SK-N-SH treated with all-trans-retinoic acid at 6 μM for 48 hours (cell line): ENCODE measurements around the gene CASZ1.

Experiments used
- PPARA ChIP-seq: fragments of 250-450 bp; sonication (Bioruptor Pico); IDR thresholded peaks from 2 replicates; pipeline ENCODE4 v1.5.0; 2020; ENCODE audit warnings: mild to moderate bottlenecking, borderline replicate concordance
- ZFP3 ChIP-seq: fragments of 250-450 bp; sonication (Bioruptor Pico); IDR thresholded peaks from 2 replicates; pipeline ENCODE4 v1.5.0; 2020; ENCODE audit warnings: mild to moderate bottlenecking, moderate library complexity
- ZNF70 ChIP-seq: fragments of 450-650 bp; formaldehyde crosslinking; IDR thresholded peaks from 2 replicates; pipeline ENCODE4 v1.5.0; 2020; ENCODE audit warnings: mild to moderate bottlenecking, moderate library complexity
- TF ChIP-seq, protein P1 (sequence below): fragments of 250-450 bp; sonication (Bioruptor Pico); IDR thresholded peaks from 2 replicates; pipeline ENCODE4 v1.5.0; 2020; ENCODE audit warnings: mild to moderate bottlenecking, moderate library complexity

DNA sequence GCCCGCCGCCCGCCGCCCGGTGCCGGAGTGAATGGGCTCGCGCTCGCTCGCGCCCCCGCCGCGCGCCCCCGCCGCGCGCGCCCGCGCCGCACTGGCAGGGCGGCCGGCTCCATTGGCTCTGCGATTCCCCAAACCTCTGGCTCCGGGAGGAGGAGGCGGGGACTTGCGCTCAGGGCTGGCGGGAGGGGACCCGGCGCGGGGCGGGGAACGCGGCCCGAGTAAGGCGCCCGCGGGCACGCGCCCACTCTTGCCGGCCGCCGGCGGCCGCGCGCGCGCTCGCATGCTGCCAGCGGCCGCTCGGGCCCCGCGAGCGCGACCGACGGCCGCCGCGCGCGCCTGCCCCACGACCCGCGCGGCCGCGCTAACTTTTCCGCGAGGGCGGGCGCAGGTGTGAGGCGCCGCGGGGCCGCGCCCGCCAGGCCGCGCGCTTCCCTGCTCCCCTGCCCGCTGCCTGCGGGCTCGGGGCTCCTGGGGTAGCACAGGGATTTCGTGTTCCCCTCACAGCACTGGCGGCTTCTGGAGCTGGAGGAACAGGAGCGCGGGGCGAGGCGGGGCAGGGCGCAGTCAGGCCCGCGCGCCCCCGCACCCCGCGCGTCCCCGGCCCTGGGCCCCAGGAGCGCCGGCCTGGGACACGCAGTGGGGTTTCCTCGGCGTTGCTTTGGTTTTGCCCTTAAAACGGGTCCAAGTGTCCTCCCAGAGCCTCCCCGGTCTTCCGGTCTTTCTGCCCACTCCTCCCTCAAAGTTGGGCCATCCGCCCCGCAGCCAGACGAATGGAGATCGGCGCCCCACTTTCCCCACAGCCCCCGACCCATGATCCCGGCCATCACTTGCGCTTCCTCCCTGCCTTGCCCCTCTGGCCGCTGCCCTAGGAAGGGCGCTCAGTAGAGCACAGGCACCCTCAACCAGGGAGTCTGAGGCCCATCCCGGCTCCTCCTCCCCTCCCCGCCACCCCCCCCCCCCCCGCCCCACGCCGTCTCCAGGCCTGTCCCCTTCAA, 101.5 kb downstream of the CASZ1 start:
- TF ChIP-seq, protein P1, sequence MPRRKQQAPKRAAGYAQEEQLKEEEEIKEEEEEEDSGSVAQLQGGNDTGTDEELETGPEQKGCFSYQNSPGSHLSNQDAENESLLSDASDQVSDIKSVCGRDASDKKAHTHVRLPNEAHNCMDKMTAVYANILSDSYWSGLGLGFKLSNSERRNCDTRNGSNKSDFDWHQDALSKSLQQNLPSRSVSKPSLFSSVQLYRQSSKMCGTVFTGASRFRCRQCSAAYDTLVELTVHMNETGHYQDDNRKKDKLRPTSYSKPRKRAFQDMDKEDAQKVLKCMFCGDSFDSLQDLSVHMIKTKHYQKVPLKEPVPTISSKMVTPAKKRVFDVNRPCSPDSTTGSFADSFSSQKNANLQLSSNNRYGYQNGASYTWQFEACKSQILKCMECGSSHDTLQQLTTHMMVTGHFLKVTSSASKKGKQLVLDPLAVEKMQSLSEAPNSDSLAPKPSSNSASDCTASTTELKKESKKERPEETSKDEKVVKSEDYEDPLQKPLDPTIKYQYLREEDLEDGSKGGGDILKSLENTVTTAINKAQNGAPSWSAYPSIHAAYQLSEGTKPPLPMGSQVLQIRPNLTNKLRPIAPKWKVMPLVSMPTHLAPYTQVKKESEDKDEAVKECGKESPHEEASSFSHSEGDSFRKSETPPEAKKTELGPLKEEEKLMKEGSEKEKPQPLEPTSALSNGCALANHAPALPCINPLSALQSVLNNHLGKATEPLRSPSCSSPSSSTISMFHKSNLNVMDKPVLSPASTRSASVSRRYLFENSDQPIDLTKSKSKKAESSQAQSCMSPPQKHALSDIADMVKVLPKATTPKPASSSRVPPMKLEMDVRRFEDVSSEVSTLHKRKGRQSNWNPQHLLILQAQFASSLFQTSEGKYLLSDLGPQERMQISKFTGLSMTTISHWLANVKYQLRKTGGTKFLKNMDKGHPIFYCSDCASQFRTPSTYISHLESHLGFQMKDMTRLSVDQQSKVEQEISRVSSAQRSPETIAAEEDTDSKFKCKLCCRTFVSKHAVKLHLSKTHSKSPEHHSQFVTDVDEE: peak; percentile 65; the same call in 1 of the 2 replicates
- TF ChIP-seq ZFP3: no peak
- no peak for TF ChIP-seq ZNF70 (CRISPR knock-in tag)
- TF ChIP-seq PPARA (CRISPR knock-in tag): peak; percentile 28; the same call in 1 of the 2 replicates
